T1000 (cell line): Measurements from ENCODE around the gene RIF1.

ENCODE experiments used
- DNase-seq: peaks from one replicate; lab custom pipeline; 2025; ENCODE audit warnings: mixed read lengths; lab: John Stamatoyannopoulos, UW

Gene RIF1

DNA sequence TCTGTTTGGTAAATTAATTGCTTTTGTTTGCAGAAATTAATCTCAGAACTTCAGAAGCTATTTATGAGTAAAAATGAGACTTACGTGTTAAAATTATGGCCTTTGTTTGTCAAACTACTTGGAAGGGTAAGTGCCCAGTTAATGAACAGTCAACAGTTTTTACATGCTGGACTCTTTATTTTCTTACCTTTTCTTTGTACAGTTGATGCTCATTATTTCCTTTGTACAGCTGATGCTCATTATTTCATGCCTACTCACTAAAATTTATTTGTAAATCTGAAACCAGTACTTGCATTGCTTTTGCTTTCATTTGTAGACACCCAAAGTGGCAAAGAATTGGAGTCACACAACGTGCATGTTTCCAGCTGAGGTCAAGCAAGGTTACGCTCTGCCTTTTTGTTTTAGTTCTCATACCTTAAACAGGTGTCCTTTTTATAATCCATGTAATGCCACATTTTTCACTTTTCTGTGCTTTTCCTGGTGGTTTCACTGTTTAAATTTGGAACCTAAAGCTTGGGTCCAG is 13.3 kb downstream of the RIF1 start:
- DNase-seq = no peak

DNA sequence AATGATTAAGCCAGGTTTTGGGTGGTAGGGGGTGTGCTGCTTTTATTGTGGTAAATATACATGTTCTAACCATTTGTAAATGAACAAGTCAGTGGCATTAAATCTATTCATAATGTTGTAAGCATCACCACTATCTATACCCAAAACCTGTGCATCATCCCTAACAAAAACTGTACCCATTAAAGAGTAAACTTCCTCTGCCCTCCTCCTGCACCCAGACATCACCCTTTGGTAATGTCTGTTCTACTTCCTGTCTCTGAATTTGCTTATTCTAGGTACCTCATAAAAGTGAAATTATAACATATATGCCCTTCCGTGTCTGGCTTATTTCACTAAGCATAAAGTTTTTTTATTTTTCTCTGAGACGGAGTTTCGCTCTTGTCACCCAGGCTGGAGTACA is 14.1 kb downstream of the RIF1 start:
- DNase-seq = no peak

DNA sequence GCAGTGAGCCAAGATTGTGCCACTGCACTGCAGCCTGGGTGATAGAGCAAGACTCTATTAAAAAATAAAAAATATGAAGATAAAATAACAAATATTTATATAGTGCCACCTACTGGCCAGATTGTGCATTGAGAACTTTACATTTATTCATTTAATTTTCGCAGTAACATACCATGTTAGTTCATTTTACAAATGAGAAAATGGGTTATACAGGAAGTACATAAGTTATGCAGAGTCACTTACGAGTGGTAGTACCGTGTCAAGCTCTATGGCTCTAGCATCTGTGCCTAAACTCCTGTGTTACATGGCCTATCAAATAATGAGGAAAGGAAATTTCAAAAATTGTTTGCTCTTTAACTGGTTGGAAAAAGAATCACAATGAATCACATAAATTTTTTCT is 27.9 kb downstream of the RIF1 start:
- no peak for DNase-seq

DNA sequence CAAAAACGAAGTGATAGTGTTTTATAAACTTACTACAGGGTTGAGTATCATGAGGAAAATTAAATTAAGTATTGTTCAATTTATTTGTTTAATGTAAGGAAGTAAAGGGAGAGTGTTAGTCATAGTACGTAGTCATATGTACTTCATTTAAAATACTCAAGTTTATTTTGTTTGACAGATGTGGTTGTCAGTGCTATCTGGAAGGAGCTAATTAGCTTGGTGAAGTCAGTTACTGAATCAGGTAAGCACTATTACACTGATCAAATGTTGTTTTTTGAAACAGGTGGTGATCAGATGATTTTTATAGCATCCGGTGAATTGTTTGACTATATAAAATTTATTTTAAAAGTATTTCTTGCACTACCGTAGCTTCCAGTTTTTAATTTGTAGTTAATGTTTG is 28.8 kb downstream of the RIF1 start:
- DNase-seq = no peak

DNA sequence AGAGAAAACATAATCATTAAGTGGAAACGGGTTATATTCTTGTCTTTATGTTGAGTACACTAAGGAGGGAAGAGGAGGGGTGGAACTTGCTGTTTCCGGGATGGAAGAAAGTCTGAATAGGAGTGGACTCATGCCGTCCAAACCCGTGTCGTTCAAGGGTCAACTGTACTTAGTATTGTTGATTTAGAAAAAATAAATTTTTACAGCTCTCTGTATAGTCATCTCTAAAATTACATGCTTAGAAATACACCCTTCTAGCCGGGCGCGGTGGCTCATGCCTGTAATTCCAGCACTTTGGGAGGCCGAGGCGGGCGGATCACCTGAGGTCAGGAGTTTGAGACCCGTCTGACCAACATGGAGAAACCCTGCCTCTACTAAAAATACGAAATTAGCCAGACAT is 29.4 kb downstream of the RIF1 start:
- no peak for DNase-seq

DNA sequence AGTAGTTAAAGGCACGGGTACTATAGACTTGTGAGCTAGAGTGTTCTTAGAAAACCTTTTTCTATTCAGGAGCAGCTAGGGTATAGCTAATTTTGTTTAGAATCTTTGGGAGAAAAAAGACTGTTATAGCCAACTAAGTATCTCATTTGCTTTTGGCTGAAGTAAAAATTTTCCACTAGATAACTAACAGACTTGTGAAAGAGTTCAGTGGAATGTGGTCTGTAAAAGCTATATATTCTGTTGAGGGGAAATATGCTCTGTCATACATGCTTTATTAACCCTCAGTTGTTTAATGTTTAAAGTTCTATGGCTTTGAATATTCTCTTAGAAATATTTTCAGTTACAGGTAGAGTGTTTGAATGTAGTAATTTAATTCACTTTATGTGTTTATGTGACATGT is 49.7 kb downstream of the RIF1 start:
- DNase-seq = no peak

- no peak for DNase-seq
Observed at GRCh38 chr2:151465771-151466170, 56.1 kb downstream of the RIF1 start.

GRCh38 chr2:151470556-151470955 is 60.9 kb downstream of the RIF1 start:
- no peak for DNase-seq

GRCh38 chr2:151472966-151473365 is 63.3 kb downstream of the RIF1 start:
- no peak for DNase-seq

GRCh38 chr2:151475071-151475470 is 65.4 kb downstream of the RIF1 start:
- no peak for DNase-seq

DNA sequence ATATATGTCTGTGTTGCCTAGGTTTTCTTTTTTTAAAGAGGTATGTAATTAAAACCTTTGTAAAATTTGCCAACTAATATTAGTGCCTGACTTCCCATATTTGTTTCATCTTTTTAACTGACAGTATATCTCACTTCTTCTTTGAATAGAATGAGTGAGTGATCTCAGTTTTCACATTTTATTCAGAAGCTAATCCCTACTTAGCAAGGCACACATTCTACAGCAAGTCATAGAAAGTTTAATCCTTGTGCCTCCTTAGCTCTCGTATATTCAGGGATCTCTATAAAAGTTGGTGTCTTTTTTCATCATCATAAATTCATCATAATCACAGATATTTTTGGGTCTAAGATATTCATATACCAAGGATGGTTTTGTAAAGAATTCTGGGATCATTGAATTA is 66.6 kb downstream of the RIF1 start:
- DNase-seq = no peak

DNA sequence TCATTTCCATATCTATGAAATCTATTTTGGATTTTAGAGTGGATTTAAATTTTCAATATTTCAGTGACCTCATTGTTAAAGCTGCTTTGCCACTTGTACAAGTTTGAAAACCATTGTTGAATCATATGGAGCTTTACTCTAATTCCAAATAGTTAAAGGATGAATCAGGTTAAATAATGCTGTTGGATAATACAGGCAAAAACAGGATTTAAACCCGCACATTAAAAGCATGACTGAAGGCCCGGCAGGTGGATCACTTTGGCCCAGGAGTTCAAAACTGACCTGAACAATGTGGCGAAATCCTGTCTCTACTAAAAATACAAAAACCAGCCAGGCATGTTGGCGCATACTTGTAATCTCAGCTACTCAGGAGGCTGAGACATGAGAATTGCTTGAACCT is 68.3 kb downstream of the RIF1 start:
- DNase-seq = no peak

GRCh38 chr2:151481744-151482143 is 72.0 kb downstream of the RIF1 start:
- DNase-seq = no peak

GRCh38 chr2:151482171-151482725 is 72.5 kb downstream of the RIF1 start:
- DNase-seq = no peak

DNA sequence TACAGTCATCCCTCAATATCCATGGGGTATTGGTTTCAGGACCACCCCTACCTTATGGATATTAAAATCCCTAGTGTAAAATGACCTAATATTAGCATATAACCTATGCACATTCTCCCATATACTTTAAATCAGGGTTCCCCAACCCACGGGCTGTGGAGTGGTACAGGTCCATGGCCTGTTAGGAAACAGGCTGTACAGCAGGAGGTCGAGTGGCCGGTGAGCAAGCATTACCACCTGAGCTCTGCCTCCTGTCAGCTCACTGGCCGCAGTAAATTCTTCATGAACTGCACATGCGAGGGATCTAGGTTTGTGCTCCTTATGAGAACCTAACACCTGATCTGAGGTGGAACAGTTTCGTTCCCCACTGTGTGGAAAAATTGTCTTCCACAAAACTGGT is 73.8 kb downstream of the RIF1 start:
- DNase-seq = no peak

DNA sequence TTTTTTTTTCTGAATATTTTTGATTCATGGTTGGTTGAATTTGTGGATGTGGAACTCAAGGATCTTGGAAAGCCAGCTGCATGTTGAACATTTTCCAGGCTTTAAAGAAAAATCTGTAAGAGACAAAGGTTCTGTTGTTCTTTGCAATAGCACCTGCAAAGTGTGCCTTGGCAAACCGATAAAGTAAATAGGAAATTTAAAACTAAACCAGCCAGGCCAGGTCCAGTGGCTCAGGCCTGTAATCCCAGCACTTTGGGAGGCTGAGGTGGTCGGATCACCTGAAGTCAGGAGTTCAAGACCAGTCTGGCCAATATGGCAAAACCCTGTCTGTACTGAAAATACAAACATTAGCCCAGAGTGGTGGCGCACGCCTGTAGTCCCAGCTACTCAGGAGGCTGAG is 74.4 kb downstream of the RIF1 start:
- no peak for DNase-seq

DNA sequence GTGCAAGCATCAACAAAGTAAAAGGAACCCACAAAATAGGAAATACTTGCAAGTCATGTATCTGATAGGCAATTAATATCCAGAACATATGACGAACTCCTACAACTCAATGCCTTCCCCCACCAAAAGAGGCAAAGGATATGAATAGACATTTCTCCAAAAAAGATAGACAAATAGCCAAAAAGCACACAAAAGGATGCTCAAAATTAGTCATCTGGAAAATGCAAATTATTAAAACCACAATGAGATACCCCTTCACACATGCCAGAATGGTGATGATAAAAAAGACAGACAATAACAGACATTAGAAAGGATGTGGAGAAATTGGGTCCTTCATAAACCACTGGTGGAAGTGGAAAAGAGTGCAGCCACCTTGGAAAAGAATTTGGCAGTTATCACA is 76.4 kb downstream of the RIF1 start:
- no peak for DNase-seq

GRCh38 chr2:151490276-151490675 is 80.6 kb downstream of the RIF1 start:
- no peak for DNase-seq

GRCh38 chr2:151491496-151491895 is 81.8 kb downstream of the RIF1 start:
- no peak for DNase-seq

DNA sequence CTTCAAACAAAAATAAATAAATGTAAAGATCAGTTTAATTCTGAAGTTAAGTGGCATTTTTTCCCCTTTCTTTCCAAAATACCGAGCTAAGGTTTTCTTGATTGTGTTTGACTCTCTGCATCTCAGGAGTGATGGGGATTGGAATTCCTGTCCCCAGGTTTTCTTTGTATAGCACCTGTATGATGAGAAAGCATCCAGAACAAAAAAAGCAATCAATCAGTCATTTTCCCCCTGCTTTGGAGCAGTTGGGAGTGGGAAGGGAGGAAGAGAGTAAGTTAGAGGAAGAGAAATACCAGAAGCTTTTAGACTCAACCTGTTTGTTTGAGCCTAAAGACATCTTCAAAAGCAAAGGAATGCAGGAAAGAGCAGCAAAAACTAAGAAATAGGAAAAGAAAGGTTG is 88.5 kb downstream of the RIF1 start:
- no peak for DNase-seq

DNA sequence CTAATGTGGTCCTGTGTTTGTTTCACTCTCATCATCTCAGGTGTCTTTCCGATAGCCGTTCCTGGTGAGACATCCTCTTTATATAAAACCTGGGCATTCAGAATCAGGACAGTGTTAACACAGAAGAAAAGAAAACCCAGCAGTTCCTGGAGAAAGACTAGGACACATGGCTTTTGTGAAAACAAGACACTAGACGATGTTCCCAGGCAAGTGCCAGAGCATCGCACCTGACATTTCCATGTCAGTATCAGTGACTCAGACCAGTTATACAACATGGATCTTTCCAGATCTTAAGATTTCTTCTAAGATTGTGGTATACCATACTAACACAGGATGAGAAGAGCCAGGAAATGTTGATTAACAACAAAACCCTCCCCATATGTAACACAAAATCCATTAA is 96.5 kb downstream of the RIF1 start:
- no peak for DNase-seq

DNA sequence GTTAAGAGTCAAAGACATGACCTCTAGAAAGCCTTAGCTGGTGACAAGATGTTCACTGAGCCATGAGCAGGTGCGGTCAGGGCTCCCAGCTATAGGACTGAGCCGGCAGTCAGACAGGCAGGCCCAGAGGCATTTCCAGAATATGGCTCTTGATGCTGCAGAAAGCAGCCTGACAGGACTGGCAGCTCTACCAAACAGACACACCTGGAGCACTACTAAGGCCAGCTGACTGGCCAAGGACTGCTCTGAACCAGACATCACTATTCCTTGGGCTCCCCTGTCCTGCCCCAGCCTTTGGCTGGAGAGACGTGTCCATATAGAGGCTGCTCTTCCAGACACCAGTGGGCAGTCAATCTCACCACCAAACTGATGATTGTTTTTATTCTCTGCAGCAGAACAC is 98.8 kb downstream of the RIF1 start:
- DNase-seq = no peak

- DNase-seq = no peak
Observed at GRCh38 chr2:151518802-151519201, 109.1 kb downstream of the RIF1 start.

GRCh38 chr2:151520976-151521375 is 111.3 kb downstream of the RIF1 start:
- no peak for DNase-seq

GRCh38 chr2:151522556-151522955 is 112.9 kb downstream of the RIF1 start:
- no peak for DNase-seq
